HG03565 (cell line): Measurements from ENCODE around the gene GNG2.

Experiments used
- ATAC-seq: cut with Tn5 transposase; IDR thresholded peaks from one replicate; pipeline ENCODE4 v1.9.1; 2021; ENCODE audit warnings: mild to moderate bottlenecking, moderate library complexity; ENCODE audit not compliant: unreplicated experiment

Gene GNG2

DNA sequence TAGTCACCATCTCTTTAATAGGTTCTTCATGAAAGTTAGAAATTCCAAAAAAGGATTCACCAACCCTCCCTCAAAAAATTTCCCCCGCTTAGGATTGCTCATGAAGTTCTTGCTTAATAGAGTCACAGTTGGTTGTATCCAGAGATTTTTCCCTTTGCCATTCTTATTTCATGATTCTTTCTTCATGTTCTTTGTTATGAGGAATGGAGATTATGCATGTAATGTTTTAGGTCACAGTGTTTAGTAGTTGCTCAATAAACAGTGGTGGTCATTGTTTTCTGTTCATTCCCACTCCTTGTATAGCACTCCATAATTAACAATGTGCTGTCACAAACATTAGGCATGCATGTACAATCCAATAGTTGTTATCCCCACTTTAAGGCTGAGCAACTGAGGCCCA is 77.7 kb downstream of the GNG2 start:
- ATAC-seq = no peak

DNA sequence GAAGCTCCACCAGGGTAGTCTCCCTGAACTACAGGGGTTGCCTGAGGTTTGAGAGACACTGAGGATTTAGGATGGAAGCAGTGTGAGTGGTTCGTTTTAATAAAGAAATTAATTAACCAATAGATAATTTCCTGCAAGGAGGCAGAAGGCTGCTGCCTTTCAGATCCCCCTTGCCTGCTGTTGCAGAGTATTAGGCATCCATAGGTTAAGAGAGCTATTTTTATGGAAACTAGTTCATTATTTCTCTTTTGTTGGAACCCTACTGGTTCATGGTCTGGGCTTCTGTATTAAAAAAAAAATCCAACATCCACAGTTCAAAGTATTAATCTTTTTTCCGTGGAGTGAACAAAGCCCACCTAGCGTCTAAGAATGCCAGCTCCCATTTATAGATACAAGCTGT is 78.4 kb downstream of the GNG2 start:
- ATAC-seq = no peak

DNA sequence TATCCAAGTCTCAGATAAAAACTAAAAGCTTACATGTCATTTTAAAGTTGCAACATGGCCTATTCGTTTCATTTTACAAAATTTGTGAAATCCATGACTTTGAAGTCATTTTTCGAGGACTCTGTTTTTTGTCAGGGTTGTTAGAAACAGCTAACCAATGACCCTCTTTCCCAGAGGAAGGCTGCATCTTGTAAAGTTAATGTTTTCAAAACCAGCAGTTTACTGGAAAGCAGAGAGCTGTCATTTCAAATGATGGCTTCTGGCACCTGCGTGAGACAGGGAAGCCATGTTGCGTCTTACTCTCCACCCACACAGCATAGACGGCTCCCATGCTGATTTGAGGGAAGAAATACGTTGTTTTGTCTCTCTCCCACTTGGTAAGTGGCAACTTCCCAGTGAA is 78.8 kb downstream of the GNG2 start:
- ATAC-seq = no peak

DNA sequence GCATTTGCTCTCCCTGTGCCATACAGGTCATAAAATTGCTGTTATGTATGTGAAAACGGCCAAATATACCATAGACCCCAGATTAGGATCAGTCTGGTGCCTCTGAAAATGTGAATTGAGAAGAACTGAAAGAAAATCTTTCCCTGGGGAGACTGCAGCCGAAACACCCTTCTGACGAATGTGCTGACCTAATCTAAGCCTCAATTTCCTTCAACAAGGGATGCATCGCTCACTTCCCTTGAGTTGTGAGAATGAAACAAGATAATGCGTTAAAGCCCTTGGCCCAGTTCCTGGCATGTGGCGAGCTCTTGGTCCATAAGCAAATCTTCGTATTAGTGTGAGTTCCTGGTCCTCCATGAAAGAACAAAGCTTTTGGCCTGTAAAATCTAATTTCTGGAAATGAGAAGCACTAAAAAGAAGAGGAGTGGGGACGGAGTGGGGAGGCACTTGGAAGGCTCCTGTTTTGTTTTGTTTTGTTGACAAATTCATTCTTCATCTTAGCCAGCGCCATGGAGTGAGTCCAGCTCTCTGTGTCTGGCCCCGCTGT is 79.4 kb downstream of the GNG2 start:
- ATAC-seq = no peak

DNA sequence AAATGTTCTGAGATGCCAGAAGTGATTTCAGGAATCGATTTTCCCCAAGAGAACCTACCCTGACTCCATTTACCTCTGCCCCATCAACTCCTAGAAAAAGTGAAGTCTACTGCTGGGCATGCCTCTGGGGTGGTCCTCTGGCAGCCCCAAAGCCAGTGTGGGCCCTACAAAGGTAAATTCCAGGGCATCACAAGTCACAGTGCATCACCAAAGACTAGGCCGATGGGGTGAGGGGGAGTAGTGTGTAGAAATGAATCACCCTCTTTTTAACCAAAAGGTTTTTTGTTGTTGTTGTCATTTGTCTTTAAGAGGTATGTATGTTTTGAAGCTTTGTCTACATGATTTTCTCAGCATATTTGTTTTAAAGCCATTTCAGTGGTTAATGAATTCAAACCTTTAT is 82.6 kb downstream of the GNG2 start:
- ATAC-seq = no peak

DNA sequence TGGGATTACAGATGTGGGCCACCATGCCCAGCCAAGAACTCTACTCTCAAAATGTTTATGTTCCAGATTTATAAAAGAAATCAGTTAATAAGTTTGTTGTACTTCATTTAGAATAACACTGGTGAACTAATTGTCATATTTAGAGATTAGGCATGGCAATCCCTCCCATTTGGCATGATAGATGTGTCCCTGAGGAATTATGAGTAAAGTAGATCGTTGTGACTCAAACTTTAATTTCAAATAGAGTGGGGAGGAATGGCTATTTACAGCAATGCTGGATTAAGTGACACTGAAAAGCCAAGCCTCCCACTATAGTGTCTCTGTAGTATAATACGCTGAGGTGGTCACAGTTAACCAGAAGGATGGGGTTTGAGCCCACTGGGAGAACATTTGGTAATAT is 89.6 kb downstream of the GNG2 start:
- no peak for ATAC-seq

DNA sequence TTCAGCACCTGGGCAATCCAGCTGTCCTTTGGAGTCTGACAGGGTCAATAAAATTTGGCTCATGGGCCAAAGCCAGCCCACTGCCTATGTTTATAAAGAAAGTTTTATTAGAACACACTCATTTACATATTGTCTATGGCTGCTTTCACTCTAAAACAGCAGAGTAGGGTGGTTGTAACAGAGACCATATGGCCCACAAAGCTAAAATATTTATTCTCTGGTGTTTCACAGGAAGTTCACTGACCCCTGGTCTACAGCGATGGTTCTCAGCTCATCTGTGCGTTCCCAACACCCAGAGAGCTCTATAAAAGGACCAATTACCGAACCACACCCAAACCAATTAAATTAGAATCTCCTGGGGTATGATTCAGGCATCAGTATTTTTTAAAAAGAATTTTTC is 91.2 kb downstream of the GNG2 start:
- ATAC-seq = no peak

DNA sequence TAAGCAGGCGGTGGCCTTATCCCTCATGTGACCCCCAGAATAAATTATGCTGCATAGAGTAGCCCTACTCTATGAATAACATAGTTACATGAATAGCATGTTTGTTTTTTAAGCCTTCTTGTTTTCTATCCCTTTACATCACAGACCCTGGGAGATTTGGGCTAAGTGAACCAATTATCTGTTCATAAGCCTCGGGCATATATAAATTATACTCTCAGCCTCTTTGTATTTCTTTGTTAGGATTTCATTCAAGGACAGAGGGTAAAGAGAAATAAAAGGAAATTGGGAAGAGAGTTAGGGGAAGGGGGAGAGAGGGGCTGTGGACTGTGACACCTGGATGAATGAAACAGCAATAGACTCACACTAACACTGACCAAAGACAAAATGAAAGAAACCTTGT is 93.6 kb downstream of the GNG2 start:
- ATAC-seq = no peak

DNA sequence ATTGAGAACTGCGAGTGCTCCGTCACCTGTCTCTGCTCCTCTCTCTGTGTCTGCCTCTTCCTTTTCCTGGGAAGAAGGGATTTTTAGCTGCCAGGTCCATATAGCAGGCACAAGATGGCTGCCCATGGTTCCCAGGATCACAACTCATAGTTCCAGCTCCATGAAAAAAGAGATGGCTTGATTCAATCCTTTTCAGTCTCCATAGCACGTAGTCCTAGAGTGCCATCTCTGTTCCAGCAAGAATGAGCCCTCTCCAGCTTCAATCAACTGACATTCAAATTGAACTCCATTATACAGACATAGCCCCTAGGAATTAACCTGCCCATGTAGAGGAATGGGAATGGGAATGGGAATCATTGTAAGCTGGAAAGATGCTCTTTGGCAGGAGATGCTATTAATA is 94.2 kb downstream of the GNG2 start:
- ATAC-seq = no peak

DNA sequence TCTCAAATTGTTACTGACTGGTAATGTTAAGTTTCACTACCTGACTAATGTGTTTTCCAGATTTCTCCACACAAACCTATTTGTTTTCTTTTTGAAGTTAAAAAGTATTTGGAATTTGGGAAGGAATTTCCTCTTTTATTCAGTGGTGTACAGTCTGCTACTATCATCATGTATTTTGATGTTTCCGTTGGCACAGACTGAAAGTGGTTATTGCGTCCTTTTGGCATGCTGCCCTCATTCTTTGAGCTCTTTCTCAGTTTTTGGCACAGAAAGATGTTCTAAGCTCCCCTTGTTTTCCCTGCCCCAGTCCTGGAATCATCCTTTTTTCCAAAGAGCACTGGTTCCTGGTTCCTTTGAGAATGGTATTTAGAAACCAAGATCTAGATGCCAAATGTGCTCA is 97.5 kb downstream of the GNG2 start:
- ATAC-seq = no peak

DNA sequence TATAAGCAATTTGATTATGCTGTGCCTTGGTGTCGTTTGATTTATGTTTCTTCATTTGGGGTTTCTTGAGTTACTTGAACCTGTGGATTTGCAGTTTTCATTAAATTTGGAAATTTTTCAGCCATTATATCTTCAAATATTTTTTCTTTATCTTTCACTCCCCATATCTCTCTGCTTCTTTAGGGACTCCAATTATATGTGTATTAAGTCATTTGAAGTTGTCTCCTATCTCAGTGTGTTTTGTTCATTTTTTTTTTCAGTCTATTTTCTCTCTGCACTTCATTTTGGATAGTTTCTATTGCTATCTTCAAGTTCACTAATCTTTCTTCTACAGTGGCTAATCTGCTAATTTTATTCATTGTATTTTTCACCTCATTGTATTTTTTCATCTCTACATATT is 99.5 kb downstream of the GNG2 start:
- no peak for ATAC-seq

DNA sequence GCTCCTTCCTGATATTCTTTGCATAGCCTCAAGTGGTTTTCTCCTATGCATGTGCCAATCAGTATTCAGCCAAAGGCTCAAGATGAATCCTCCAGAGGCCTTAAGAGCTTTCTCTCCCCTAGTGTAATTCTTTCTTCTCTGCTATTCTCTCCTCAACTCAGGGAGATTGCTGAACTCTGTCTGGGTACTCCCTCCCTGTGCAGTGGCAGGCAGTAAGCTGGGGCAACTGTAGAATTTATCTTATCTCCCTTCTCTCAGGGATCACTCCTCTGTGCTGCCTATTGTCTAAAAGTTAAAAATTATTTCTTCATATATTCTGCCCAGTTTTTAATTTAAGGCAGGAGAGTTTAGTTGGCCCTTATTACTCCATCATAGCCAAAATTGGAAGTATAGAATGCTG is 100.5 kb downstream of the GNG2 start:
- no peak for ATAC-seq

DNA sequence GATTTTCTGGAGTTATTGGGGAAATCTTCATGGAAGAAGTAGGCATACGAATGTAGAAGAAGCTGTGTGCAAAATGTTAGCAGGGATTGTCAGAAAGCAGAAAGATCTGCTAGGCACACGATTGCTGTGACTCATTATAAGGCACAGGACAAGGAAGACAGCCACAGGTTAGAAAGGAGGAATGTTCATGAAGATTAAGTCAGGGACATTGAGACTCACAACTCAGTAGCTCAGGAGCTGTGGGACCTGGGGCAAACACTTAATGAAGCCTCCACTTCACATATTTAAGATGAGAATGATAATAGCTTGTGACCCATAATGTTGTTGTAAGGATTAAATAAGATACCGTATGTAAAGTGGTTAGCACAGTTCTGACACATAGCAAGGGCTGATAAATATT is 102.3 kb downstream of the GNG2 start:
- no peak for ATAC-seq

DNA sequence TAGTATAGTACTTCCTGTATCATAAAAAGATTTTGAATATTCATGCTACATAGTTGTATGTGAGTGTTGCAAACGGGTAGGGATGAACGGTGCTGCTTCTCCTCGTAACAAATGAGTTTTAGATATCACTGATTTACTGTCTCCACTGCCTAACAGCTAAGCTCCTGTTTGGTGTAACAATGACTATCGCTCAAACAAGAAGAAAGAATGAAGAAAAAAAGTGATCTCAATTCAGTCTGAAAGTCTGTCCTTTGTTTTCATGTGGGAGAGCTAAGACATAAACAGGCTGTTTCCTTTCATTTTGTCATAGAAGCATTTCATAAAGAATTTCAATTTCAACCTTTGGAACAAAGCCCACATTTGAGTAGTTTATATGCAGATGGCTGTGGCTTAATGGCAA is 102.9 kb downstream of the GNG2 start:
- ATAC-seq = no peak

DNA sequence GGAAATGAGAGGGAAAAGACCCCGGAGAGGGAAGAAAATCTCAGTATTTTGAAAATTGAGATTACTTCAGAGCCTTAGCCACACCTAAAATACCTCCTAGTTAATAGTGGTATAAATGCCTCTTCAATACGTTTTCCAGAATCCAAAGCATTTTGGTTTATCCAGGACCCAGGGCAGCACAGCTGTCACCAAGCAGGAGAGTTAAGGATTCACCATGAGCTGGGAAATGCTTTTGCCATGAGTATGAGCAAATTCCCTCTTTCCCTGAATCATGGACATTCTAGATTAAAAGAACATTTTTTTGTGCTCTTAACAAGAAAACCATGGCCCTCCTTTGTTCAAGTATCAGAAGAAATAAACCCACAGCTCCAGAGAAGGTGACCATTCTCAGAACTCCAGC is 107.1 kb downstream of the GNG2 start:
- ATAC-seq = no peak

DNA sequence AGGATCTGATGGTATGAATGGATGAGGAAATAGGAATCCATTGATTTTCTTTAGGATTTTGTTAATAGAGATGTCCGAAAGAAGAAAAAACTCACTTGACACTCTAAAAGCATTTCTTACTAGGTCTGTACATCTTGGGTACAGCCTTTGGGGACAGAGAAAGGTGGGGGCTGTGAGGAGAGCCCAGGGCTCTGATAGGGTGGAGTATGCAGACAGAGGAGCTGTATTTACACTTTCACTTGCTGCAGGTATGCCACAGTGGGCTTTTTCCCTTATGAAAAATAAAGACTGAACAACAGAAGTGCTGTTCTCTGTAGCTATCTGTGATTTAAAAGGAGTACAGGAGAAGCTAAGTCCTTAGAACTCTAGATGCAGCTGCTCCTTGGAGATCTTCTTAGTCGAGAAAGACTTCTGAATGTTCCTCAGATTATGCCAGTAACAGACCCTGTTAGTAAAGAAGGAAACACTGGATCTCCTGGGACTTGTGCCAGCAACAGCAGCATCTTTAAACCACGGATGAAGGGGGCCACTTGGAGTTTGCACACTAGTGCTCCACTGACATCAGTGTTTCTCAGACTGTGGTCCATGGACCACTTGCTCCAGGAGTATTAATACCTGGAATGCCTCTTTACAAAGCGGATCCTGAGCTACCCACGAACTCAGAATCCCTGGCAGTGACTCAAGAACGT is 109.6 kb downstream of the GNG2 start:
- no peak for ATAC-seq

DNA sequence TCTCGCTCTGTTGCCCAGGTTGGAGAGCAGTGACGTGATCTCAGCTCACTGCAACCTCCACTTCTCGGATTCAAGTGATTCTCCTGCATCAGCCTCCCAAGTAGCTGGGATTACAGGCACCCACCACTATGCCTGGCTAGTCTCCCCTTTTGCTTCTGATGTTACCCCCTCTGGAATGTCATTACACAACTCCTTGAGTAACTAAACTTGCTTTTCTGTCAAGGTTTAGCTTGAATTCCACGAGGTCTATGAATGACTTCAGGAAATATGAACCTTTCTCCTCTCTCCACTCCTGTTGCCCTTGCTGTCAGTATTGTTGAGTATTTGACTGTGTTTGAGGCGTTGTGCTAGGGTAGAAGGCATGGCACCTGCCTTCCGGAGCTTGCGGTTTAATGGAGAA is 112.2 kb downstream of the GNG2 start:
- ATAC-seq = no peak

DNA sequence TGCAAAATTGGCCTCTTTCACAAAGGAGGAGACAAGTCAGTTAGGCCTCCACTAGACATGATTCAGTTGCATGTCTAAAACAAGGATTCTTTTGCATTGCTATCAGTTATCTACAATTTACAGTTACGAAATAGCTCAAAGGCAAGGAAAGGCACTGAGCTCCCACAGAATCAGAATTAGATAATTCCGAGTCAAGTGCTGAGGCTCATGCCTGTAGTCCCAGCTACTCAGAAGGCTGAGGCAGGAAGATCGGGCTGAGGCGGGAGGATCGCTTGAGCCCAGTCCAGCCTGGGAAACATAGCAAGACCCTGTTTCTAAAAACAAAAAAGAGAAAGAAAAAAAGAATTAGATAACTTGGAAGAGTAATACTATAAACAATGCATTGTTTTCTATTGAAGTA is 116.7 kb downstream of the GNG2 start:
- ATAC-seq = no peak

DNA sequence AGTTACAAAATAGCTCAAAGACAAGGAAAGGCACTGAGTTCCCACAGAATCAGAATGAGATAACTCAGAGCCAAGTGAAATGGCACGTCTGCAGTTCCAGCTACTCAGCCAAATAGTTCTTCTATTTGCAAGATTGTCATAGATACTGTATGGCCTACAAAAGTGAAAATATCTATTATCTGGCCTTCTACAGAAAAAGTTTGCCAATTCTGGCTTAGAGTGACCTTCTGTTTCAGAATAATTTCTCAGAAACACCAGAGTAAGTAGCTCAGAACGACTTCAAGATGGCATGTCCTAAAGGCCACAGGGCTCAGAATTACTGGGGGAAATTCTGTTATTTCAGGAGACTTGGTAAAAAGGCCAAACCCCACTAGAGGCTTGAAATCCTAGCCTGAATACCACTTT is 118.3 kb downstream of the GNG2 start:
- no peak for ATAC-seq

DNA sequence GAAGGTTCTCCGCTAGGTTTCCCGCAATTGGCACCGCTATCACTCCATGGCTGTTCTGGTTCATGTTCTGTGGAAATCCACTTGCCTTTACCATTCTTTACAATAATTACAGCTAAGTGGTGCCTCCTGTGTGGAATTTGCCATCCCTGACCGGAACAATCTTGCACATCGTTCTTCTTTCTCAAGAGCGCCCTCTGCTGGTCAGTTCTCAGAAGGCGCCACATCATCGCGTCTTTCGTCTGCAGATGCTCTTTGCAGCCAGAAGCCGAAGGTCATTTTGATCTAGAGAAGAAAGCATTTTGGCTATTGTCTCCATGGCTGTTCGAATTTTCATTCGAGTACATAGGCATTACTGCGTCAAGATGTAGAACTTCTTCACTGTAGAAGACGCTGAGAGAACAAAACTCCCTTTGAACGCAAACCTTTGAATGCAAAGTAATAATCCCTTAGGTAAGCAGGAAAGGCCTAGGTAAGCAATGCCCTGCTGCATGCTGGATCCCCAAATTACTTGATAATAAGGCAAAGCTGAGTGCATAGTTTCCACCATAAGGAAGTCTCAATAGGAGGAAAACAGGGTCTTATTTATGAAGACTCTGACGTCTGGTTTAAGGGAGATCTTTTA is 118.8 kb downstream of the GNG2 start:
- peak; percentile 55 for ATAC-seq

DNA sequence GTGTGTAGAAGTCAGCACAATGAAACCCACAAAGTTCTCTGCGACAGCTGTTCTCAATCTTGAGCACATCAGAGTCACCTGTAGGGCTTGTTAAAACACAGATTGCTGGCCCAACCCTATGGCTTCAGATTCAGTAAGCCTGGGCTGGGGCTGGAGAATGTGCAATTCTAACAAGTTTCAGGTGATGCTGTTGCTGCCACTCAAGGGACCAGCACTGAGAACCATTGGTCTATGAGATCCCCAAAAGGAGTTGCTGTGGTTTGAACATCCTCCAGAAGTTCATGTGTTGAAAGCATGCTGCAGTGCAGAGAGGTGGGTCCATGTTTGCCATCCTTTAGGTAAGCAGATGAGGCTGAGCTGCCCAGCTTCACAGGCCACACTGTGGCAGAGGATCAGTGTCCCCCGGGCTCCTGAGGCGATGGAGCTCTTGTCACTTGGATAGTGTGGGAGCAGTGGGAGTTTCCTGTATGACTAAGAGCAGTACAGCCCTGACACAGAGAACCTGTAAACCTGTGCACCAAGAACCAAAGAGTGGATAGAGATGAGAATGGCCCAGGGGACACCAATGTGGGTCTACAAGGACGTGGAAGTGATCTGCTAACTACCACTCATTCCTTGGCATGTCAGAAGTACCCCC is 120.9 kb downstream of the GNG2 start:
- peak; percentile 41 for ATAC-seq

DNA sequence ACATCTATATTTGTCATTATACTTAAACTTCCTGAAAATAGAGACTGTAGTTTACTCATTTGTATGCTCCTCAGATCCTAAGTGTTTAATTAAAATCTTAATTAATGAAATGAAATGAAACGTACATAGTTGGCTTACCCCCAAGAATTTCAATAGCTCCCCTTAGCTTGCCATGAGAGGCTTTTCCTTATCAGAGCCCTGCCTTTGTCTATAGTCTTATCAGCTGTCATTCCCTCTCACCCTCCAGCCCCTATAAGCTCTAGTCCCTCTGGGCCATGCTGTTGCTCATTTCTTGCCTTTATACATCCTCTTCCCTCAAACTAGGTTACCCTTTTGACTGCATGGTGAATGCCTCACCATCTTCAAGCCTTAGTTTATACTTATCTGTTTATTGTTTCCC is 127.8 kb downstream of the GNG2 start:
- ATAC-seq = no peak
